Ramos (cell line): ENCODE data around the gene PRSS57.
"Not testable (repeated sequence)": the region's sequence is repeated elsewhere in the genome, so short reads cannot be mapped to it uniquely, and the experiment has no call there.

Experiments used
- in situ Hi-C: fragments of 300-500 bp; cut with MboI; formaldehyde crosslinking; loops from one replicate; pipeline ENCODE4 v1.14.3; 2022; ENCODE audit warnings: low sequenced_read_pairs; ENCODE audit not compliant: unreplicated experiment

Gene PRSS57

DNA sequence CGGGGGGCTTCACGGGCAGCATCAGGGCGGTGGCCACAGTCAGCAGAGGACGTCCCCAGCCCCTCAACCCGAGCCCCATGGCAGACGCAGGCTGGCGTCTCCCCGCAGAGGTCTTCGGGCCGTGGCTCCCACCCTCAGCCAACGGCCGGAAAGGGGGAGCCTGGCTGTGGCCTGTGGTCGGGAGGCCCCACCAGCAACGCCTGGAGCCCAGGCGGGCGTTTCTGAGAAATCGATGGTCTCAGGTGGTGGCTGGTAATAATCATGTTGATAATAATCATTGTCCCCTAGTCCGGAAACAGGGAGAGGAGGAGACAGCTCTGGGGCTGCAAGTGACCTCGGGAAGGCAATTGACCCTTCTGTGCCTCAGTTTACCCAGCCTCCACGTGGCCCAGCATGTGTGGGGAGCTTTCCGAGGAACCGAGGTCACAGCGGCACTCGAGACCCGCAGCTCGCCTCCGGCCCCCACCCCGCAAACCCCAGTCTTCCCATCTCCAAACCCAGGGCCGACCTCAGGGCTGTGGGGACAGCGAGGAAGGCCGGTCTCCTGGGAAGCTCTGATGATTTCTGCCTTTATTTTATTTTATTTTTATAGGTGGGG is at the start of gene PRSS57:
PRSS57 (minus strand) TSS at position 101 of the 598 bp plus-strand sequence; CDS start at position 79, 22 bp downstream.
- in situ Hi-C loops: no loop called here

DNA sequence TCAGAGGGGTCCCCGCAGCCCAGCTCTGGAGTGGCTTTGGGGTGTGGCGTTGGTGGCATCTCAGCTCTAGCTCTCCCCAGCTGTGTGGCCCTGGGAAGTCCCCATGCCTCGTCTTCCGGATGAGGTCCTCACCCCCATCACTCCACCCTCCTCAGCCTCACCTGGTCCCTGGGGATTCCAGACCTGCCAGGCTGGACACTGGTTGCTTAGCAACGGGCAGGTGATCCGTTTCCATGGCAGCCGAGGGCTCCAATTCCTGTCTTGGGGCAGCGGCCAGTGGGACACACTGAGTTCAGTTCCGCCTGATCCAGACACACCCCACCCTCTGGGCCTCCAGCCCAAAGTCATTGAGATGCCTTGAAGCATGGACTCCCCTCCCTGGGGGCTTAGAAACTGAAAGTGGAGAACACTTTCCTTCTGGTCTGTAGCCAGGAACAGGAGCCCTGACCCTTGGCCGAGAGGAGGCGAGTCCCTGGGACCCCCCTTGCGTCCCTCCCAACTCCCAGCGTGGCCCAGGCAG is 48.0 kb upstream of the PRSS57 start:
- in situ Hi-C loops: no loop called here

DNA sequence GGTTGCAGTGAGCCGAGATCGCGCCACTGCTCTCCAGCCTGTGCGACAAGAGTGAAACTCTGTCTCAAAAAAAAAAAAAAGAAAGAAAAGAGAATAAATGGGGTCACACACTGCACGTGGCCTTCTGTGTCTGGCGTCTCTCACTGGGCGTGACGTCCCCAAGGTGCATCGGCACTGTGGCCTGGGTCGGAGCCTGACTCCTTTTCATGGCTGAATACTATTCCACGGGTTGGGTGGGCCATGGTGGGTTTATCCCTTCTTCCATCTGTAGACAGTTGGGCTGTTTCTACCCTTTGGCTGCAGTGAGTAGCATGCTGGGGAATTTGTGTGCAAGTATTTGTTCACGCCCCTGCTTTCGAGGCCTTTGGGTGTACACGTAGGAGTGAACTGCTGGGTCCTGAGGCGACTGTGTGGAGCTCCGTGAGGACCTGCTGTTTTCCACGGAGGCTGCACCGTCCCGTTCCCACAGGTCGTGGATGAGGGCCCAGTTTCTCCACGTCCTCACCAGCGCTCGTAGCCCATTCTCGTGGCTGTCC is 47.4 kb upstream of the PRSS57 start:
- in situ Hi-C loops: no loop called here

DNA sequence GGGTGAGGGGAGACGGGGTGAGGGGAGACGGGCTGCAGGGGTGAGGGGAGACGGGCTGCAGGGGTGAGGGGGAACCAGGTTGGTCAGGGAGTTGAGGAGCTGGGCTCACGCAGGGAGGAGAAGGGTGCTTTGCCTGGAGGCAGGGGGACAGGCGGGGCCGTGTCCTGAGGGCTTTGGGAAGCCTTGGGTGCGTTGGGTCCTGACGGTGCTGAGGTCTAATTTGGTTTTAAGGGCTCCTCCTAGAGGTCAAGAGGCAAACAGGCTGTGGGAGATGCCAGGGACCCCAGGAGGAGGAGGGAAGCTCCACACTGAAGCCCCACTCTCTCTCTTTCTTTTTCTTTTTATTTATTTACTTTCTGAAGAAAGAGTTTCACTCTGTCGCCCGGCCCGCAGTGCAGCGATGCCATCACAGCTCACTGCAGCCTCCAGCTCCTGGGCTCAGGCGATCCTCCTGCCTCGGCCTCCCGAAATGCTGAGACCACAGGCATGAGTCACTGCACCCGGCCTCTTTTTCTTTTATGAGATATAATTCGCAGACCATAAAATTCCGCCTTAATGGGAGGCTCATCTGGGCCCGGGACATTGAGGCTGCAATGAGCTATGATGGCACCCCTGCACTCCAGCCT is 46.4 kb upstream of the PRSS57 start:
- in situ Hi-C loops: no loop called here

DNA sequence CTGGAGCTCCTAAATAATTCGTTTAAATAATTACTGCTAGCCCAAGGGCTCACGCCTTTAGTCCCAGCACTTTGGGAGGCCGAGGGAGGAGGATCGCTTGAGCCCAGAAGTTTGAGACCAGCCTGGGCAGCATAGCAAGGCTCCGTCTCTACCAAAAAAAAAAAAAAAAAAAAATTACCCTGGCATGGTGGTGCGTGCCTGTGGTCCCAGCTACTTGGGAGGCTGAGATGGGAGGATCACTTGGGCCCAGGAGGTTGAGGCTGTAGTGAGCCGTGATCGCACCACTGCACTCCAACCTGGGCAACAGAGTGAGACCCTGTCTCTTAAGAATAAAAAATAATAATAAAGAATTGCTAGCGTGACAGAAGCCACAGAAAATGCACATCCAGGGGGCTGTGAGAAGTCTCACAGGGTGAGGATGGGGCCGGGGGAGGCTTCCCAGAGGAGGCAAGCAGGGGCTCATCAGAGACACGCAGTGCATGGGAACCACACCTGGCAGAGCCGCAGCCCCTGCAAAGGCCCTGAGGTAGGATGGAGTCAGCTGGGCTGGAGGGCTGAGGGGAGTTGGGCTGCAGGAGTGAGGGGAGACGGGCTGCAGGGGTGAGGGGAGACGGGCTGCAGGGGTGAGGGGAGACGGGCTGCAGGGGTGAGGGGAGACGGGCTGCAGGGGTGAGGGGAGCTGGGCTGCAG is 45.7 kb upstream of the PRSS57 start:
- in situ Hi-C loops: not testable (repeated sequence)

DNA sequence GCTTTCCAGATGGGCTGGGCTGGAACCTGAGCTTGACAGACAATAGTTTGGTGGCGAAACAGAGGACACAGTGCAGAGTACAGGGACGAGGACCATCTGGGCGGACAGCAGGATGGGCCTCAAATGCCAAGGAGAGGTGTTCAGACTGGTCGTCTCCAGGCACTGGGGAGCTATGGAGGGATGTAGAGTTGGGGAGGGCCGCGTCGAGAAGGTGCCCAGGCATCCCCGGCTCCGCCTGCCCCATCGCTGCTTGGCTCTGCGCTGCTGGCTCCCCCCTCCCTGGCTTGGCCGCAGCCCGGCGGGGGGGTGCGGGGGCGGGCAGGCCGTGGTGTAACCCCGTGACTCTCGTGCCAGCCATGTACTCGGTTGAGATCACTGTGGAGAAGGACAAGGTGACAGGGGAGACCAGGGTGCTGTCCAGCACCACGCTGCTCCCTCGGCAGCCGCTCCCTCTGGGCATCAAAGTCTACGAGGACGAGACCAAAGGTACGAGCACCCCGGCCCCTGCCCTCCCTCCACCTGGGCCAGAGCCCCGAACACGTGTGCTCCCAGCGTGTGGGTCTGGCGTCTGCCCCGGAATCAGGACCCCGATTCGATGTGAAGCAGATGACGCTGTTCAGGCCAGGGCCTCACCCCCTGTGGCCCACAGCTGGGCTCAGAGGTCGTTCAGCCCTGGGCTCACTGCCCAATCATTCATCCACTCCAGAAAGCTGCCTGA is 44.9 kb upstream of the PRSS57 start:
- in situ Hi-C loops: loop anchor here (10.0 kb wide), 1 partner anchor 155 kb away; the partner anchor contains the start of gene HCN2

DNA sequence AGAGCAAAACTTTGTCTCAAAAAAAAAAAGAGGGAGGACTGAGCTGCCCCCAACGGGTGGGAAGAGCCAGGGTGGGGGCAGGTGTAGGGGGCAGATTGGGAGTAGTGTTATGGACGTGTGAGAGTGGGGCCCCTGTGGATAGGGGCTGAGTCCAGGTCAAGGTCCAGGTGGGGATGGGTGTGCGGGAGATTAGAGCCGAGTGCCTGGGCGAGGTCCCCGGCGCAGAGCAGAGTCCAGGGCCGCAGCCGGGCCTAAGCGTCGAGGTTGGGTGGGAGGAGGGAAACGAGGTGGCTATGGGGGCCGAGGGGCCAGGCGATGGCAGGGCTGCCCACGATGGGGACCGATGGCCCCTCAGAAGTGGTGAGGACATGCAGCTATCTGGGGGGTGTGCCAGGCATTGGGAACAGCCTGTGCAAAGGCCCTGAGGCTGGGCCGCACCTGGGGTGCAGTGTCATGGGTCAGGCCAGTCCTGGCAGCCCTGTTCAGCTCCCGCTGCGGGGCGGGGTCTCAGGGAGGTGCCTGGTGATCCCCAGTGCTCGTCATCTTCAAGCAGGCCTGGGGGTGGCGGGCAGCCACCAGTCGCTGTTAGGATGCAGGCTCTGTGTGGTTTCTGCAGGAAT is 43.4 kb upstream of the PRSS57 start:
- in situ Hi-C loops: loop anchor here (10.0 kb wide), 1 partner anchor 154 kb away; the partner anchor contains the start of gene HCN2

DNA sequence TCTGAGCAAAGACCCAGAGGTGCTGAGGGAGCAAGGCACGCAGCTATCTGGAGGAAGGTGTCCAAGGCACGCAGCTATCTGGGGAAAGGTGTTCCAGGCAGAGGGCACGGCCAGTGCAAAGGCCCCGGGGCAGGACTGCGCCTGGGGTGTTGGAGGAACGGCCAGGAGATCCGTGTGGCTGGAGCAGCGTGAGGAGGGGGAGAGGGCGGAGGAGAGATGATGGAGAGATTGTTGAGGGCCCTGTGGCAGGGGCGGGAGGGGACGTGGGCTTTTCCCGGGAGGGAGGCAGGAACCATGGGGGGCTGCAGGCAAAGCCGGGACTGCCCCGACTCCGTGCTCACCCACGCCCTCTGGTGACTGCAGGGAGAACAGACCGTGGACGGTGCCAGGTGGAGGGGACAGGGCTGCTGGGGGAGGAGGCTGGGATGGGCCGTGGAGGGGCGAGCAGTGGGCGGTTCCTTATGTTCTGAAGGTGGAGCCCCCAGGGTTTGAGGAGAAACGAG is 42.4 kb upstream of the PRSS57 start:
- in situ Hi-C loops: loop anchor here (10.0 kb wide), 1 partner anchor 153 kb away; the partner anchor contains the start of gene HCN2

DNA sequence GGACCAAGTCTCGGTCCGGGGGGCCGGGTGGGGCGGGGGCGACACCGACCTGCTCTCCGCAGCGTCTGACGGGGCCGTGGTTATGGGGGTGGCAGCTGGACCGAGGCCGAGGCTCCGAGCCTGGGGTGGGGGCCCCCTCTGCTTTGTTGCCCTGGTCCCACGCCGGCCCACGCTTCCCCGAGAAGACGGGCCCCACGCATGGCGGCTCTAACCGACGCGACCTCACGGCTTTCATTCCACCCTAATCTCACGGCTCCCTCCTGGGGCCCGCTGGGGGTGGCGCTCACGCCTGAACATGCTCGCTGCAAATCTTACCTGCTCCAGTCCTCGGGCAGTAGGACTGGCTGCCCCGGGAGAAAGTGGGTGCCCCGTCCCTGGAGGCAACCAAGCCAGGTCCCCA is 40.9 kb upstream of the PRSS57 start:
- in situ Hi-C loops: loop anchor here (10.0 kb wide), 1 partner anchor 151 kb away; the partner anchor contains the start of gene HCN2

DNA sequence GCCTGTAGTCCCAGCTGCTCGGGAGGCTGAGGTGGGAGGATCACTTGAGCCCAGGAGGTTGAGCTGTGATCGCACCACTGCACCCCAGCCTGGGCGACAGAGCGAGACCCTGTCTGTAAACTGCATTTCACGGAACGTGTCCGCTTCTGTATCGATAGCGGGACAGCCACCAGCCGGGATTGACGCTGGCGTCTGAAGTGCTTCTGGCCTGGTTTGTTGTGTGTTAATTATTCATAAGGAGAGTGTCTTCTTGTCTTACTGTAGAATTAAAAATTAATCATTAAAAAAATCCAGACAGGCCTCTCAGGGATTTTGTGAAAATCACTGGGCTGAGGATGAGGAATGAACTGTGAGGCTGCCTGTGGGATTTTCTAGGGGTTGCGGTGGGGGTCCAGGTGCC is 39.5 kb upstream of the PRSS57 start:
- in situ Hi-C loops: loop anchor here (5.0 to 10.0 kb wide), 2 partner anchors 67 to 150 kb away; partner anchors contain the start of gene HCN2

DNA sequence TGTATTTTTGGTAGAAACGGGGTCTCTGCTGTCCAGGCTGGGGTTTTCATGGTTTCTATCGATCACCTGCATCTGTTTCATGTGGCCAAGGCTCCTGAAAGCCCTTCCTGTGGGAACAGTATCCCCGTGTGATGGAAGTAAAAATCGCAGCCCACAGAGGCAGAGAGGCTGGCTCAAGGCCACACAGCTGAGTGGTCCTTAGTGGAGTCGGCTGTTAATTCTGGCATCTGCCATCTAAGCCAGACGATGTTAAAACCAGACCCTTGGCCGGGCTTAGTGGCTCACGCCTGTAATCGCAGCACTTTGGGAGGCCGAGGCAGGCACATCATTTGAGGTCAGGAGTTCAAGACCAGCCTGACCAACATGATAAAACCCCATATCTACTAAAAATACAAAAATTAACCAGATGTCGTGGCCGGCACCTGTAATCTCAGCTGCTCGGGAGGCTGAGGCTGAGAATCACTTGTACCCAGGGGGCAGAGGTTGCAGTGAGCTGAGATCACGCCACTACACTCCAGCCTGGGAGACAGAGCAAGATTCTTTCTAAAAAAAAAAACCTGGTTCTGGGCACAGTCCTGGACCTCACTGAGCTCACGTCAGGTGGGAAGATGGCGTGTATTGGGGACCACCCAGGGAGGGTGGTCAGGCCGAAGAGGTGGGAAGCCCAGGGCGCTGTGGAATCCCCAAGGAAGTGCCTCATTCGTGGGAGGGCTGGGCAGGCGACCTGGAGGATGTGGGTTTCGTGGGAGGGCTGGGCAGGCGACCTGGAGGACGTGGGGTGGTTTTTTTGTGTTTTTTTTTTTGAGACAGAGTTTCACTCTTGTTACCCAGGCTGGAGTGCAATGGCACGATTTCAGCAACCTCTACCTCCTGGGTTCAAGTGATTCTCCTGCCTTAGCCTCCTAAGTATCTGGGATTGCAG is 37.2 kb upstream of the PRSS57 start:
- in situ Hi-C loops: loop anchor here (5.0 to 10.0 kb wide), 2 partner anchors 65 to 148 kb away; partner anchors contain the start of gene HCN2

DNA sequence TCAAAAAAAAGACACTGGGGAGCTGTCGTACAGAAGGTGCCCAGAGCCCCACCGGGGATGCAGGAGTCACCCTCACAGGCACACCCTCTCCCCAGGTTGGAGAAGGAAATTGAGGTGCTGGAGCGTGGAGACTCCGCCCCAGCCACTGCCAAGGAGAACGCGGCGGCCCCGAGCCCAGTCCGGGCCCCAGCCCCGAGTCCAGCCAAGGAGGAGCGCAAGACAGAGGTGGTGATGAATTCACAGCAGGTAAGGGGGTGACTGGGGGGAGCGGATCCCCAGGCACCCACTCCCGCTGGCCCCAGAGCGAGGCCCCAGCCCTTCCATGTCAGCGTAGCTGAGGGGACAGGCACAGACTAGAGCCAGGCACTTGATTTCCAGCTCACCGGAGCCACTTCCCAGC is 35.7 kb upstream of the PRSS57 start:
- in situ Hi-C loops: loop anchor here (5.0 to 10.0 kb wide), 2 partner anchors 64 to 146 kb away; partner anchors contain the start of gene HCN2

DNA sequence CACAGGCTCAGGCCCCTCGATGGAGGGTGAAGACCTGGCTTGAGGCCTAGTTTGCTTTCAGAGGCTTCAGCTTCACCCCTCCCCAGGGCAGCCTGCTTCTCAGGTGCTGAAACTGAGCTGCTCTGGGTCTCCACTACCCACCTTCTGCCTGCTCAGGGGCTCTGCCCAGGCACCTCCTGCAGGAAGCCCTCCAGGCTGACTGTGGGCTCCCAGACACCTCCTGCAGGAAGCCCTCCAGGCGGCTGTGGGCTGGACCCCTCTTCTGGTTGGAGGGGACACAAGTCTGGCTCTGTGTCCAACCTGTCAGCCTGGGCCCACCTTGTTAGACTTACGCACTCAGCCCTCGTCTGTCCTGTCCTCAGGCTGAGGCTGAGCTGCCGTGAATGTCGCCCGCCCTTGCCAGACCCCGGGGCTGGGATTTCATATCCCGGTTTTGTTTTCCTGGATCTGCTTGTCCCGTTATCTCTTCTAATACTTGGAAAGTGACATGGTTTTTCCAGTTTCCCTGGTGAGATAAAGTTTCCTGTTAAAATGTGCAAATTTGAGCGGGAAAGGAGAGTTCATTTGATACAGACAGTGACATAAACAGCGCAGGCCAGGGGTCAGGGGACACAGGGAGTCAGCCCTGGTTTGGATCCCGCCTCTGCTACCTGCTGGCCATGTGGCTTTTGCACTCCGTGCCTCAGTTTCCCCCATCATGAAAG is 34.9 kb upstream of the PRSS57 start:
- in situ Hi-C loops: loop anchor here (5.0 to 10.0 kb wide), 2 partner anchors 63 to 145 kb away; partner anchors contain the start of gene HCN2

DNA sequence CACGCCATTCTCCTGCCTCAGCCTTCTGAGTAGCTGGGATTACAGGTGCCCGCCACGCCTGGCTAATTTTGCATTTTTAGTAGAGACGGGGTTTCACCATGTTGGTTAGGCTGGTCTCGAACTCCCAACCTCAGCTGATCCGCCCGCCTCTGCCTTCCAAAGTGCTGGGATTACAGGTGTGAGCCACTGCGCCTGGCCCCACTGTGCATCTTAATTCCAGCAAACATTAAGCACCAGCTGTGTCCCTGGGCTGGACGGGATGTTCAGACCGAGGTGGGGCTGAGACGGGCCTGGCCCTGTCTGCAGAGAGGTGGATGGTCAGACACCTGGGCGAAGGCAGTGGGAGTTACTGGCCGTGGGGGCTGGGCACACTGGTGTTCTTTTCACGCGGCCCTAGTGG is 34.3 kb upstream of the PRSS57 start:
- in situ Hi-C loops: not testable (repeated sequence)

DNA sequence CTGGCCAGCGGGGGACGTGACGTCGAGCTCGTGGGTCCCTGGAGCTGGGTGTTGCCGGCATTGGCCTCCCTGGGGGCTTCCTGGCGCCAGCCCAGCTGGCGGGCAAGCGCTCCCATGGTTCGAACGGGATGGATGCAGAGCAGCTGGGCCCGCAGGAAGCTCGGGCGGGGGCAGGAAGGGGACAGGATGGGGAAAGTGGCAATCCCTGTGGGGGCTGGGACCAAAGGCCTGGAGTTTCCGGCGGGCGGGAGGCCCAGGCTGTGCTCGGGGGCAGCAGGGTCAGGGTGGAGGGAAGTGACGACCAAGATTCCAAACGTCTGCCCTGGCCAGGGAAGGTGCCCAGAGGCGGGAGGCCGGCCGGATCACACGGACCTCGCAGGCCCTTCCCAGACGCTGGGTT is 32.8 kb upstream of the PRSS57 start:
- in situ Hi-C loops: no loop called here

DNA sequence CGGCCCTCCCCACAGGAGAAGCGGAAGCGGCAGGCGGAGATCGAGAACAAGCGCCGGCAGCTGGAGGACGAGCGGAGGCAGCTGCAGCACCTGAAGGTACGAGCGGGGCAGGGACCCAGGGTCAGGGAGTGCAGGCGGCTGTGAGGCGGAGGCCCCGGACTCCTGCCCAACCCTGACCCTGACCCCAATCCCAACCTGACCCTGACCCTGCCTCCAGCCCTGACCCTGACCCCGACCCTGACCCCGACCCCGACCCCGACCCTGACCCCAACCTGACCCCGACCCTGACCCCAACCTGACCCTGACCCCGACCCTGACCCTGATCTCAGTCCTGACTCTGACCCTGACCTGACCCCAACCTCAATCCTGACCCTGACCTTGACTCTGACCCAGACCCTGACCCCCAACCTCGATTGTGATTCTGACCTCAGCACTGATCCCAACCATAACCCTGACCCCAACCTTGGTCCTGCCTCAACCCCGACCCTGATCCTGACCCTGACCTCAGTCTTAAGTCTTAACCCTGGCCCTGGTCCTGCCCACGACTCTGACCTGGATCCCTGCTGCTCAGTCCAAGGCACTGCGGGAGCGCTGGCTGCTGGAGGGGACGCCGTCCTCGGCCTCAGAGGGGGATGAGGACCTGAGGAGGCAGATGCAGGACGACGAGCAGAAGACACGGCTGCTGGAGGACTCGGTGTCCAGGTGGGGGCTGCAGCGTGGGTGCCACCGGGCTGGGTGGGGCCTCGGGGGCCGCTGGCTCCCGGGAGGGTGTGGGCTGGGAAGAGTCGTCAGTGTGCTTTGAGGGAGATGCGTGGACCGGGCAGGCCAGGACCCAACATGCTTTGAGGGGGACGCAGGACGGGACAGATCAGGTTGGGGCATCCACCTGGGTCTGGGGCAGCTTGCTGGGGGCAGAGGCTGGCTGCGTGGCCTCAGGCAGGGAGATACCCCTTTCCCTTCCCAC is 32.0 kb upstream of the PRSS57 start:
- in situ Hi-C loops: no loop called here
